Head of caudate nucleus (tissue), 42 donors: ENCODE results near the gene ADRM1.

Experiments
- DNase-seq, 42 donors: peaks; one replicate each; pipeline versions ENCODE4 v3.0.0 to v3.0.0-alpha.2; 2020 to 2021; ENCODE audit warnings: mixed read lengths in 7 of 42
- intact Hi-C: fragments of 100-400 bp; cut with DNase I; formaldehyde crosslinking; loops from one replicate; pipeline ENCODE4 v1.15.0; 2022

The ADRM1 gene

DNA sequence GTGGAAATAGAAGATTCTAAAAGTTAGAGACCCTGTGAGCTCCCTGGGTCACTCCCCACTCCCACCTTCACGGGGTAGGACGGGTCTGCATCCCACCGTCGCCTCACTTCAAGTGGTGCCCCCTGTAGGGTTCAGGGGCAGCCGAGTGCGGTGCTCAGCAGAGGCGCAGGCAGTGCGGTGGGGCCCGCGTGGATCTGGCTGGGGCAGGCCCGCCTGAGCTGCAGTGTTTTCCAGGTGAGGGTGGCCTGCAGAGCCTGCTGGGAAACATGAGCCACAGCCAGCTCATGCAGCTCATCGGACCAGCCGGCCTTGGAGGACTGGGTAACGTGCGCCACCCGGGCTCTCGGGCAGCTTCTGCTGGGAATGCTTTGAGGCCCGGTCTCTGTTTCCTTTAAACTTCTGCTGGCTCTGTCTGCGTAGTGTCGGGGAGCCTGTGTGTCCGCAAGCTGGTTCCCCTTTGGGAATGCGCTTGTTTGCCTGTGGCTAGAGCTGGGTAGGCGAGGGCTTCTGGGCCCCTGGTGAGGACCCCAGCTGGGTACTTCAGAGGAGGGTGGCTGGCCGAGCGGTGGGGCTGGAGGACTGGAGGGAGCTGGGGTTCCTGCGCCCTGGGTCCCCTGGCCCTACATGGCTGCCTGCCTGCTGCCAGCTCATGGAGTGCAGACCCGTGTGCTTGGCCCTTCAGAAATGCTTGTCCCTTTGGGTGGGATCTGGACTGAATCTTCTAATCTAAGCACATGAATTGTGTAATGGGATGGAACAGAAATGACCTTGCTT lies 3.8 kb downstream of the ADRM1 start:
- DNase-seq, result no peak
- intact Hi-C loops, result no loop called here

DNA sequence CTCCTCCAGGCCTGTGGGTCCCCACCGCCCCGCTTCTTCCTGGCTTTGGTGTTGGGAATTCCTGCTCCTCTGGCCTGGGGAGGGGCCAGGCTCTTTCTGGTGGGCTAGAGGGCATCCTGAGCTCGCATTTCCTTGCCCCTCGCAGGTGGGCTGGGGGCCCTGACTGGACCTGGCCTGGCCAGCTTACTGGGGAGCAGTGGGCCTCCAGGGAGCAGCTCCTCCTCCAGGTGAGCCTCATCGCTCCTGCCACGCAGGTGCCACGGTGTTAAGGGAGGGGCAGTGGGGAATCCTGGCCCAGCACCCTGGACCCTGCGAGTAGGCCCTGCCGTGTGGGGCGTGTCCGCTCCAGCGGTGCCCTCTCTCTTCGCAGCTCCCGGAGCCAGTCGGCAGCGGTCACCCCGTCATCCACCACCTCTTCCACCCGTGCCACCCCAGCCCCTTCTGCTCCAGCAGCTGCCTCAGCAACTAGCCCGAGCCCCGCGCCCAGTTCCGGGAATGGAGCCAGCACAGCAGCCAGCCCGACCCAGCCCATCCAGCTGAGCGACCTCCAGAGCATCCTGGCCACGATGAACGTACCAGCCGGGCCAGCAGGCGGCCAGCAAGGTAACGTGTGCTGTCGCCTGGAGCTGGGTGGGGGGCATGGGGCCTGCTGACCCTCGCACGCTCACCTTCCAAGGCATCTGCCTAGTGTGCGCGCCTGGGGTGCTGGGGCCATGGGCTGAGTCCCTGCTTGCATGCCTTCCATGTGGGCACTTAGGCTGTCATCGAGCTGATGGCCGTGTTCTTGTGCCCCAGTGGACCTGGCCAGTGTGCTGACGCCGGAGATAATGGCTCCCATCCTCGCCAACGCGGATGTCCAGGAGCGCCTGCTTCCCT lies 4.7 kb downstream of the ADRM1 start:
- no peak for DNase-seq
- intact Hi-C loops, result no loop called here

DNA sequence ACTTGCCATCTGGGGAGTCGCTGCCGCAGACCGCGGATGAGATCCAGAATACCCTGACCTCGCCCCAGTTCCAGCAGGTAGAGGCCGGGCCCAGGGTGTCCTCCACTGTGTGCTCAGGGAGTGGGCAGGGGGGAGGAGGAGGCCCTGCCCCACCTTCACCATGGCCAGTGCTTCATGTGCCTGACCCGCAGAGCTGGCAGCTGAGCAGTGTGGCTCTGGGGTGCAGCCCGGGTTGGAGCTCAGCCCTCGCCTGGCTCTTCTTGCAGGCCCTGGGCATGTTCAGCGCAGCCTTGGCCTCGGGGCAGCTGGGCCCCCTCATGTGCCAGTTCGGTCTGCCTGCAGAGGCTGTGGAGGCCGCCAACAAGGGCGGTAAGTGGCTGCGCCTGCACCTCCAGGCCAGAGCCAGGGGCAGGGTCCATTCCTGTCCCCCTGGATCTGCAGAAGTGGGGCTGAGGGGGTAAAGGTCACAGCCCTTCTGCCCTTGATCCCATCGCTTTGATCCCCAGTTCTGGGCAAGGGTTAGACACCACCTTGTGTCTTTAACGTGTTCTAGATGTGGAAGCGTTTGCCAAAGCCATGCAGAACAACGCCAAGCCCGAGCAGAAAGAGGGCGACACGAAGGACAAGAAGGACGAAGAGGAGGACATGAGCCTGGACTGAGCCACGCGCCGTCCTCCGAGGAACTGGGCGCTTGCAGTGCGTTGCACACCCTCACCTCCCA lies 5.5 kb downstream of the ADRM1 start:
- intact Hi-C loops, result no loop called here
- DNase-seq, result peak in 15 of 42 donors; percentile 13 to 51 (median 41)

DNA sequence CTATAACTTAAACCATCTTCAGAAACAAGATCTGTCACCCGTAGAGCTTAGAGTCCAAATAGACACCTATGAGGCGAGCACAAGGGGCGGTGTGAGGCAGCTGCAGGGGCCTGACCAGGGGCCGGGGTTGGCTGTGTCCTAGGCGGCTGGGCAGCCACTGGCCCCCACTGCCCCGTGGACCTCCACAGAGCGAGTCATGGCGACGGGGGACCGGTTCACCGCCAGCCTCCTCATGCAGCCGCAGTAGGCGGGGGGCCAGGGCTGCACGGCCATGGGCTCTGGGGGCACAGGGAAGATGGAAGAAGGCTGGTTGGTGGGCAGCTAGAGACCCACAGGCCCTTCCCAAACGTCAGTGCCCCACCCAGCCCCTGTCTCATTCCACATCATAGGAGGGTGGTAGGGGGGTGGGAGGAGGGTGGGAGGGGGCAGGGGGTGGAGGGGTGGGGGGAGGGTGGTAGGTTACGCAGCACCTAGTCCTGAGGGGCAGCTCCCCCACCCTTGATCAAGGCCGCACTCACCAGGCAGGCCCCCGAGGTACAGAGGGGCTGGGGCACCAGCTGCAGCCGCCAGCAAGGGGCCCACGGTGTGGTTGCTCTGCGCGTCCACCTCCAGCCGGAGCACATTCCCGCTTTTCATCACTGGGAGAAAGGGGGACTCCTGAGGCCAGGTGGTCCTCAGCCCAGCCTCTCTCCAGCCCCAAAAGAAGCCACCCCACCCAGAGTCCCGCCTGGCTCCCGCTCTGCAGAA lies 6.6 kb downstream of the ADRM1 start:
- no peak for DNase-seq
- intact Hi-C loops, result no loop called here

DNA sequence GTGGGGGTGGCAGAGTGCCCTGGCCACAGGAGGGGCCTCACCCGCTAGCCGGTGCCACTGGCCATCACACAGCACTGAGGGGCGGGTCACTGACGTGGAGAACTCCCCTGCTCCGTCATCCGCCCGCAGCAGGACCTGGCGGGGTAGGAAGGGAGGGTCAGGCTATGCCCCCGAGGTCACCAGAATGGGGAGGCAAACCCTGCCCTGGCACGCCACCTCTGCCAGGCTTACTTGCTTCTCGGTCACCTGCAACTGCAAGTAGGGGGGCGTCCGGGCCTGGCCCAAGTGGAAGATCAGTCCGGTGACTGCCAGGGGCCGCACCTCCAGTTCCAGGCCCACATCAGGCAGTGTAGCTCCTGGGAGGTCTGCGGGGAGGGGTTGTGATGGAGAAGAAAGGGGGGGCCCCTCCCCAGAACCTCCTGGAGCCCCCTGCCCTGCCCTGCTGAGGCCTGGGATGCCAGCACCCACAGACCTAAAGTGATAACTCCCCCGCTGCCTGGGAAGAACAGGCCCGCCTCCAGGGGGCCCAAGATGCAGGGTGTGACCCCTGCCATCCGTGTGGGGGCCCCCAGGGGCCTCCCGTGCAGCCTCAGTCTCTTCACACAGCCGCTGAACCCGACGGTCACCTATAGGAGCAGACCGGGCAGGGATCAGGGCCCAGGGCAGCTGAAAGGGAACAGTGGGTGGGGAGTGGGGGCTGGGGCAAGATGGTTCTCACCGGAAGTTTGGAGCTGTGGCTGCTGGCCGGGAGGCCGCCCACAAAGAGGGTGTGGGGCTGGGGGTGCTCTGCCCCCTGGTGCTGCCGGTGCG lies 7.4 kb downstream of the ADRM1 start:
- intact Hi-C loops, result no loop called here
- no peak for DNase-seq

DNA sequence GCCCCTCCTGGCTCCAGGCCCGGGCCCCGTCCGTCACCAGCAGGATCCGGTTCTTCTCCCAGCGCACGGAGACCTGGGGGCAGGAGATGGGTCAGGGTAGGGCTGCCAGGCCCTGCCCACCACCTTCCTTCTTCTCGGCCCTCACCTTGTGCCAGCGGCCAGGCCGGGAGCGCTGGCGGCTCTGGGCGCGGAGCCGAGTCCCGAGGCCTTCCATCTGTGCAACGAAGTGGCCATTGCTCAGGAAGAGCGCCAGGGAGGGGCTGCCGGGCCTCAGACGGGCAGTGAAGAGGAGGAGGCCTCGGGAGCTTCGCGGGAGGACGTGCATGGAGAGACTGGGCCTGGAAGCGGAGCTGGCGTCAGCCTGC lies 7.9 kb downstream of the ADRM1 start:
- DNase-seq, result no peak
- intact Hi-C loops, result no loop called here

DNA sequence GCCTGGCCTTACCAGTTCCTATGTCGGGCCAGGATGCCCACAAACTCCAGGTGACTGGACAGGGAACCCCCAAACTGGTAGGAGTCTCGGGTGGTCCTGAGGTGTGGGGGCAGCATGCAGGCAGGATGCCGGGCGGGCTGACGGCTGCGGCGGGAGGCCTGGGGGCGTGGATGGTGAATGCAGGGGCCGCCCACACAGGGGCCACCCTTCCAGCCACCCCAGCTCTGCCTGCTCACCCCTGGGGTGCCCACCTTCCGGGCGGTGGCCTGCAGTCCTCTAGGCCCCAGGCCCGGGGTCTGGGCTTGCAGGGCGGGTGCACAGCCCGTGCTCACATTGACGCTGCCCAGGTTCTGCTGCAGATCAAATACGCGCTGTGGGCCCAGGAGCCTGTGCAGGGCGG lies 8.4 kb downstream of the ADRM1 start:
- intact Hi-C loops, result no loop called here
- no peak for DNase-seq

DNA sequence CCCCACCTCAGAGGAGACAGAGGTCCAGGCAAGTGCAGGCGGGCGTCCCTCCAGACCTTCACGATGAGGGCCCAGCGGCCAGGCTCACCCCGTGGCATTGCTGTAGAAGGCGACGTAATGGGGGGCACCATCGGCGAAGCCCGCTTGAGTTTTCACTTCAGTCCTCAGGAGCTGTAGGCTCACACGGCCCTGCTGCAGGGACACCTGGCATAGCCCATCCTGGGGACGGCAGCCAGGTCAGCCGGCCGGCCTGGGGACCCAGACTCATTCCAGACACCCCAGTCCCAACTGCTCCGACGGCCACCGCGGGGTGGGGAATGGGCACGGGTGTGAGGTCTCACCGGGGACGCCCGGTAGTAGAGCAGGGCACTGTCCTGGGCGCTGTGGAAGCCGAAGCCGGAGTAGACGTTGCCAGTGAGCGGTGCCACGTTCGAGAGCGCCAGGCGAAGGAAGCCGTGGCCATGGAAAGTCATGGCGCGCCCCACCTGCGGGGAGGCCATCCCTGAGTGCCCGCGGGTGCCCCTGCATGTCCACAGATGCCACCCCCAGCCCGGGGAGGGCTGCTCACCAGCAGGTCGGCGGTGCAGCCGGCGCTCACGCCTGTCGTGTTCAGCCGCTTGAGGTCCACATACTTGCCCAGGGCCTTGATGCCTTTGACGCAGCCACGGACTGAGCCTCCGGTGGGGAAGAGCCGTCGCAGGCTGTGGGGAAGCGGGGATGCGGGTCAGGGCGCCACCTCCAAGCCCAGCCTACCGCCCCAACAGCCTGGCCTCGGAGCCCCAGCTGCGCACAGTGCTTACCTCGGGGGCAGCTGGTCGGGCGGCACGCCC lies 9.2 kb downstream of the ADRM1 start:
- intact Hi-C loops, result no loop called here
- no peak for DNase-seq

DNA sequence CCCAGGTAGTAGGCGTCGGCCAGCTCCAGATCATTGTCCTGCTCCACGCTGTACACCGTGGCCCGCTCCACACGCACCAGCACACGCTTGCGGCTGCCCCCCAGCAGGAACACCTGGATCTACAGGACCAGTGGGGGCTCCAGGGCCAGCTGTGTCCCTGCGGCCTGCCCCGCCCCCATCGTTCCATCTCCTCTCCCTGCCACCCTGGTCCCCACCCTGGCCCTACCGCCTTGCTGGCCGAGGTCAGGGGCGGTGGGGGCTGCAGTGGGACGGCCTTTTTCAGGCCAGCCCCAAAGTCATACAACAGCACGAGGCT lies 9.8 kb downstream of the ADRM1 start:
- DNase-seq, result no peak
- intact Hi-C loops, result no loop called here

DNA sequence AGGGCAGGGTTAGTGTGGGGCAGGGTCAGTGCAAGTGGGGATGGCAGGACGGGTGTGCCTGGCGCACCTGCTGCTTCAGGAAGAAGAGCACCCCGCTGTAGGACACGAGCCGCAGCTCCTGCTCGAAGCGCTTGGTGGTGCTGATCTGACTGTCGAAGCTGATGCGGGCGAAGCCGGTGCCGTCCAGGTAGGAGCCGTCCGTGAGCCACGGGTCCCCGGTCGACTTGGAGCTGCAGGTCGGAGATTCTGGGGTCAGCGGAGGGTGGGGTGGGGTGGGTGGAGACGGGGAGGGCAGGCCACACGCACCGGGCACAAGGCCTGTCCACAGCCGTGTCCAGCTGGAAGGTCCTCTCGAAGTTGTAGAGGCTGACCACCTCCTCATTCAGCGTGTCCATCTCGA lies 10.2 kb downstream of the ADRM1 start:
- no peak for DNase-seq
- intact Hi-C loops, result no loop called here

DNA sequence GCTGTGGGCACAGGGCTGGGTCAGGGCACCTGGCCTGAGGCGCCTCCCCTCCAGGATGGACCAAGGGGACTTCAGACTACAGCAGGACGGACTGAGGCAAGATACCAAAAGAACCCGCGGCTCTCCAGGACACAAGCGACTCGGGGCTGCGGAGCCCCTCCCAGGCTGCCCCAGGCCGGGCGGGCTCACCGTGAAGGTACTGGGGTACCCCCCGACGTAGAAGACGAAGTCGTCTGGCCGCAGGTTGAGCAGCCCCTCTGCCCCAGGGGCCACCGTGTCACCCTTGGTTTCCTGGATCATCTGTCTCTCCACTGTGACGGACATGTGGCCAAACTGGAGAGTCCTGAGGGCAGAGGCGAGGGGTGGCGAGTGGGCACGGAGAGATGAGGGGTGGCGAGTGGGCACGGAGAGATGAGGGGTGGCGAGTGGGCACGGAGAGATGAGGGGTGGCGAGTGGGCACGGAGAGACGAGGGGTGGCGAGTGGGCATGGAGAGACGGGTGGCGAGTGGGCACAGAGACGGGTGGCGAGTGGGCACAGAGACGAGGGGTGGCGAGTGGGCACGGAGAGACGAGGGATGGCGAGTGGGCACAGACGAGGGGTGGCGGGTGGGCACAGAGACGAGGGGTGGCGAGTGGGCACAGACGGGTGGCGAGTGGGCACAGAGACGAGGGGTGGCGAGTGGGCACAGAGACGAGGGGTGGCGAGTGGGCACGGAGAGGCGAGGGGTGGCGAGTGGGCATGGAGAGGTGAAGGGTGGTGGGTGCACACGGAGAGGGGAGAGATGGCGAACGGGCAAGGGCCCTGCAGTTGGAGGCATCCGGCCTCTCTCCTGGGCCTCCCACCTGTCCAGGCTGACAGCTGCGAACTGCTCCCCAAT lies 10.9 kb downstream of the ADRM1 start:
- no peak for DNase-seq
- intact Hi-C loops, result no loop called here

DNA sequence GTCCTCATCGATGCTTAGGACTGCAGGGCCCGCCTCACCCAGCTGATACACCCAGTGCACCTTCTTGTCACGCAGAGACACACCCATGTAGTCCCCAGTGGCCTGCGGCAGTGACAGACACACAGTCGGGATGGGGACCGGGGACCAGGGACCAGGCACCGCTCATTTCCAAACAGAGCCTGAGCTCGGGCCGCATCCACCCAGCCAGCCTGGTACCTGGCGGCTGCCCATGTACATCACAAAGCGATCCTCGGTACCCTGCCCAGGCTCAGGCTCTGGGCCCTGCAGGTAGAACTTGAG lies 11.5 kb downstream of the ADRM1 start:
- intact Hi-C loops, result no loop called here
- no peak for DNase-seq

DNA sequence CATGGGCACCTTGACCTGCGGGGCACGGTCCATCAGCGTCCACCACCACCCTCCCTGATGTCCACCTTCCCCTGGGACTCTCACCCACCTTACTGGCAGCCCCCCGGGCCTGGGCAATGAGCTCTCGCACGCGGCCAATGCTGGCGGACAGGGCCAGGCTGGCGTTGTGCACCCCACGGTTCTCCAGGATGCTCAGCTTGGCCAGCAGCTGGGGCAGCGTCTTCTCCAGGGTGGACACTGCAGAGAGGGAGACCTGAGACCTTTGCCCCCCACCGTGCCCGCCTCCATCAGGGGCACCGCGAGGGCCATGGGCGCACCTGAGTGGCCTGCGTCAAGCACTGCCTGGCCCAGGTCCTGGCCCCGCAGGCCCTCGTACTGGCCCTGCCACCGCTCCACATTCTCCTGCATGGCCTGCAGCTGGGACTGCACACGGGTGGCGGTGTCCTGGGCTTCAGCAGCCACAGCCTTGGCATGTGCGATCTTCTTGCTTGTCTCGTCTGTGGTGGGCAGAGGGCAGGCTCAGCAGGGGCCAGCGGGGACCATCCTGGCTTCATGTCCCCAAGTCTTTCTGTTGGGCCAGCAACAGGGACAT lies 12.0 kb downstream of the ADRM1 start:
- intact Hi-C loops, result no loop called here
- no peak for DNase-seq

DNA sequence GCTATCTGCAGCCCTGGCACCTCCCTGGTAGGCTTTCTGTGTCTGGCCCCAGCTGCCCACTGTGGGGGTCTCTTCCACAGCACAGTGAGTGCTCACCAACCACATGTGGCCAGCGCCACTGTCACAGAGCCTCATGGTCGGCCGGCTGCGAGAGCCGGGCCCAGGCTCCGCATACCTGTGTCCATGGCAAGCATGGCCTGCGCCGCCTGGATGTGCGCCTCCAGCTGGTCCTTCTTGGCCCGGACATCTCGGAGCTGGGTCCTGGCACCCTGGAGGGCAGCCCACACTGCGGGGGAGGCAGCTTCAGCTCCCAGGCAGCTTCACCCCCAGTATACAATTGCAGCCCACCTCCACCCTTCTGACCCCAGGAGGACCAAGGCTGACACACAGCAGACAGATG lies 13.0 kb downstream of the ADRM1 start:
- DNase-seq, result no peak
- intact Hi-C loops, result no loop called here

DNA sequence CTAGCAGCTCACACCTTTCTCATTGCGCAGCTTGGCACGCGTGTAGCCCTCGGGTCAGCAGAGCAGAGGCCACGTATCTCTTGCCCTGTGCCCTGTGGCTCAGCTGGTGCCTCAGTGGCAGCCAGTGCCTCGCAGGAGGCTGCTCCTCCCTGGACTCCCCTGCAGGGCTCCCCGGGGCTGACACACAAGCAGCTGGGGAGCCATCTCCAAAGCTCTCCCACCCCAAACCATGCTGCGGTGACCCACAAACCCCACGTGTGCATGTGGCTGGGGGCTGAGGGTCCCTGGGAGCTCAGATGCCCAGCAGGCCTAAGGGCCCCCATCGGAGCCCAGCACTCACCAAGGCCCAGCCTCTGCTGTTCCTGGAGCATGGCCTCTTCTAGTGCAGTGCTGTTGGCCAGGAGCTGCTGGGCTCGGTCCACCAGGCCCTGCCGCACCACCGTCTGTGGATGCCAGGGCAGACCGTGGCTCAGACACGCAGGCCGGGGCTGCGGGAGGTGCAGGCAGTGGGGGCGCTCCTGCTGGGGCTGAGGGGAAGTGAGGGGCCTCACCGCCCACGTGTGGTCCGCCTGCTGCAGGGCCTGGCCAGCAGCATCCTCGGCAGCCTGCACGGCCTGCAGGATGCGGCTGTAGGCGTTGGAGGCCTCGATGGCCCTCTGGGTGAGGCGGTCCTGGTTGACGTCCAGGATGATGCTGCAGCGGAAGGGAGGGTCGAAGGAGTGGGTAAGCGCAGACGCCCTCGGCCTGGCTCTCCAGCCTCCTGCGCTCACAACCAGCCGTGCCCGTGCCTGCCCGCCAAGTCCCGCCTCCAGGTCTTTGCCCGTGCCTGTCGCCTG lies 13.8 kb downstream of the ADRM1 start:
- DNase-seq, result no peak
- intact Hi-C loops, result no loop called here

DNA sequence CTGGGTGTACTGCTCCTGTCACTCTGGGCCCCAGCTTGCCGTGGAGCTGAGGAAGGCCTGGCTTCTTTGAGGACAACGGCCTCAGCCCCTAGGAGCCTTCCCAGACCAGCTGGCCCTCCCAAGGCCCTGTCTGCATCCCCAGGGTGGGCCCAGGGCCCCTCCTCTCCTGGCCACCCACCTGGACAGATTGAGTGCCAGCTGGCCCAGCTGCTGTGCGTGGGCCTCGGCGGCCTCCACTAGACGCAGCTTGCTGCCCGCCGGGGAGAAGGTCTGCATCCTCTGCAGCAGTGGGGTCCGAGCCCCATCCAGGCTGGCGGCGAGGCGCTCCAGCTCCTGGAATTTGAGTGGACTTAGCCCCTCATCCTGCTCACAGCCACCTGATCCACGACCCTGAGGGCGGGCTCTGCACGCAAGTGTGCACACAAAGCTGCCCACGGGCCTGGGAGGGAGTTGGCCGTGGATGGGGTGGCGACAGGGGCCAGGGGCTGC lies 14.4 kb downstream of the ADRM1 start:
- intact Hi-C loops, result no loop called here
- no peak for DNase-seq
